RWPE2 (cell line): ENCODE measurements around the gene SYNGR4.
"Not testable (repeated sequence)": the region's sequence is repeated elsewhere in the genome, so short reads cannot be mapped to it uniquely, and the experiment has no call there.

Experiments used
- ATAC-seq: fragments of 200-7000 bp; cut with Tn5 transposase; 3 replicates; pipeline ENCODE4 v1.9.1; 2021; ENCODE audit warnings: low read depth
- DNase-seq: peaks from one replicate; pipeline ENCODE4 v3.0.0-alpha.2; 2020; ENCODE audit warnings: low spot score
- H3K27ac ChIP-seq: fragments of 450-650 bp; 2 replicates; pipeline ENCODE4 v1.5.1; 2017; ENCODE audit warnings: mild to moderate bottlenecking; ENCODE audit not compliant: poor library complexity, severe bottlenecking
- H3K27me3 ChIP-seq: fragments of 250-450 bp; sonication (Bioruptor Pico); 2 replicates; pipeline ENCODE4 v1.5.1; 2021; ENCODE audit warnings: mild to moderate bottlenecking, moderate library complexity; ENCODE audit not compliant: insufficient read depth, poor library complexity, severe bottlenecking
- H3K36me3 ChIP-seq: fragments of 250-450 bp; sonication (Bioruptor Pico); 2 replicates; pipeline ENCODE4 v1.5.1; 2020; ENCODE audit warnings: low read depth, mild to moderate bottlenecking, moderate library complexity
- H3K4me1 ChIP-seq: fragments of 250-450 bp; sonication (Bioruptor Pico); 2 replicates; pipeline ENCODE4 v1.5.1; 2021; ENCODE audit warnings: mild to moderate bottlenecking, moderate library complexity; ENCODE audit not compliant: insufficient read depth, poor library complexity, severe bottlenecking
- H3K4me3 ChIP-seq: fragments of 250-450 bp; sonication (Bioruptor Pico); 2 replicates; pipeline ENCODE4 v1.5.1; 2021; ENCODE audit warnings: mild to moderate bottlenecking, moderate library complexity; ENCODE audit not compliant: severe bottlenecking
- H3K9me3 ChIP-seq: fragments of 250-450 bp; sonication (Bioruptor Pico); 2 replicates; pipeline ENCODE4 v1.5.1; 2021; ENCODE audit warnings: mild to moderate bottlenecking, moderate library complexity; ENCODE audit not compliant: severe bottlenecking
- CTCF ChIP-seq: fragments of 450-650 bp; IDR thresholded peaks from one replicate; pipeline ENCODE4 v1.5.1; 2017; ENCODE audit warnings: mild to moderate bottlenecking, moderate library complexity; ENCODE audit not compliant: poor library complexity, severe bottlenecking

The SYNGR4 gene

DNA sequence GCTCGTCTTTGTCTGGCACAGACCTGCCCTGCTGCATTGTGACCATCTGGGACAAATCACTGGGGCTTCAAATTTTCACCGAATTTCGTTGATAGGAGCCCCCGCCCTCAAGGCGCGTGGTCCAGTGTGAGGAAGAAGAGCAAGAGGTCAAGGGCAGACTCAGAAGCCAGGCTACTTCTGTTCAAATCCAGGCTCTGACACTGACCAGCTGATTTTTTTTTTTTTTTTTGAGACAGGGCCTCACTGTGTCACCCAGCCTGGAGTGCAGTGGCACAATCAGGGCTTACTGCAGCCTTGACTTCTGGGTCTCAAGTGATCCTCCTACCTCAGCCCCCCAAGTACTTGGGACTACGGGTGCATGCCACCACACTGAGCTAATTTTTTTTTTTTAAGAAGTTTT is 7.2 kb downstream of the SYNGR4 start:
- Histone ChIP-seq H3K4me3 (no peak overlapping the region), H3K27ac (no peak overlapping the region), H3K27me3 (no peaks in the 10 kb centered on the region), H3K4me1 (peaks cover 6% of the 10 kb centered on the region), H3K36me3 (no peaks in the 10 kb centered on the region), H3K9me3 (no peaks in the 10 kb centered on the region)
- ATAC-seq (no peak), DNase-seq (no peak)
- no peak for TF ChIP-seq CTCF

DNA sequence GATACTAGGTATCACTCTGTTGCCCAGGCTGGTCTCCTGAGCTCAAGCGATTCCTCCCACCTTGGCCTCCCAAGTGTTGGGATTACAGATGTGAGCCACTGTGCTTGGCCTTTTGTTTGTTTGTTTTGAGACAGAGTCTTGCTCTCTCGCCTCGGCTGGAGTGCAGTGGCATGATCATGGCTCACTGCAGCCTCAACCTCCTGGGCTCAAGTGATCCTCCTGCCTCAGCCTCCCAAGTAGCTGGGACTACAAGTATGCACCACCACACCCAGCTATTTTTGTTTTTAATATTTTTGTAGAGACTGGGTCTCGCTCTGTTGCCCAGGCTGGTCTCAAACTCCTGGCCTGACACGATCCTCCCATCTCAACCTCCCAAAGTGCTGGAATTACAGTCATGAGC is 7.6 kb downstream of the SYNGR4 start:
- not testable (repeated sequence) for H3K36me3 ChIP-seq, ATAC-seq

GRCh38 chr19:48372904-48373303 is 8.7 kb downstream of the SYNGR4 start:
- ATAC-seq (peak; percentile 37; the same call in 2 of the 3 replicates), DNase-seq (no peak)
- Histone ChIP-seq H3K27ac (no peak overlapping the region), H3K36me3 (no peaks in the 10 kb centered on the region), H3K4me1 (peaks cover 6% of the 10 kb centered on the region), H3K4me3 (no peak overlapping the region), H3K9me3 (no peaks in the 10 kb centered on the region), H3K27me3 (no peaks in the 10 kb centered on the region)
- no peak for TF ChIP-seq CTCF

More for the DNA sequence above, 7.6 kb downstream of the SYNGR4 start:
- not testable (repeated sequence) for H3K27me3 ChIP-seq, H3K4me3 ChIP-seq, H3K9me3 ChIP-seq, DNase-seq, H3K27ac ChIP-seq, H3K4me1 ChIP-seq

GRCh38 chr19:48373567-48373966 is 9.4 kb downstream of the SYNGR4 start:
- Histone ChIP-seq H3K36me3 (no peaks in the 10 kb centered on the region), H3K4me3 (no peak overlapping the region), H3K9me3 (no peaks in the 10 kb centered on the region), H3K27ac (no peak overlapping the region), H3K4me1 (peaks cover 6% of the 10 kb centered on the region), H3K27me3 (no peaks in the 10 kb centered on the region)
- no peak for TF ChIP-seq CTCF
- no peak for DNase-seq
- ATAC-seq = no peak

GRCh38 chr19:48378194-48378570 is 14.0 kb downstream of the SYNGR4 start:
- Histone ChIP-seq H3K27ac (no peak overlapping the region), H3K36me3 (peaks cover 14% of the 10 kb centered on the region), H3K27me3 (no peaks in the 10 kb centered on the region), H3K4me3 (no peak overlapping the region), H3K9me3 (no peaks in the 10 kb centered on the region), H3K4me1 (no peaks in the 10 kb centered on the region)
- ATAC-seq = no peak
- TF ChIP-seq CTCF = no peak
- DNase-seq = no peak
